ENCODE measurements around the gene PROK1. TPM values are rescaled to one million over a fixed set of nuclear protein-coding genes. Genes with fewer than 3 reads are reported as not detected.

PROK1 gene
- total and polyA plus RNA-seq, 2 experiments from 2014 or later: not detected

DNA sequence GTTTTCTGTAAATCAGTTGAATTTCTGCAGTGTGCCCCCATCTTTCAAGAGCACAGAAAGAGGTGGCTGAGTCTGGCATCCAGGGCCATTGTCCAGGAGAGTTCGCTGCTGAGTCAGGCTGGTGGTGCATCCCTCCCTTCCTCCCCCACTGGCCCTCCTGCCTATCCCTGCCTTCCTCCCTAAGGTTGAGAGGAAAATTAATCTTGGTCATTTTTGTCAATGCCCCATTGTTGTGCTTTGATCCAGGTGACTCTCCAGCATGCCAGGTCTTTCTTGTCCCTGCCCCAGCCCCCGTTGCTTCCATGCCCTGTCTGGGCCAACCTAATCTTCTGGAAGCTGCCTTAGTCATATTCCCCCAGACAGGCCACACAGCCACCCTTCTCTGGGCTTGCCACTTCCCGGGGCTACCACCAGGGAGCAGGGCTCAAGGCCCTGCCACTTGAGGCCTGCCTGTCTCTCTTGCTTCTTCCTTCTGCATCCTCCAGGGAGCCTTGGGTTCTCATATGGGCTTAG is 26.6 kb downstream of the PROK1 start (continued):
- TF ChIP-seq, protein P1, sequence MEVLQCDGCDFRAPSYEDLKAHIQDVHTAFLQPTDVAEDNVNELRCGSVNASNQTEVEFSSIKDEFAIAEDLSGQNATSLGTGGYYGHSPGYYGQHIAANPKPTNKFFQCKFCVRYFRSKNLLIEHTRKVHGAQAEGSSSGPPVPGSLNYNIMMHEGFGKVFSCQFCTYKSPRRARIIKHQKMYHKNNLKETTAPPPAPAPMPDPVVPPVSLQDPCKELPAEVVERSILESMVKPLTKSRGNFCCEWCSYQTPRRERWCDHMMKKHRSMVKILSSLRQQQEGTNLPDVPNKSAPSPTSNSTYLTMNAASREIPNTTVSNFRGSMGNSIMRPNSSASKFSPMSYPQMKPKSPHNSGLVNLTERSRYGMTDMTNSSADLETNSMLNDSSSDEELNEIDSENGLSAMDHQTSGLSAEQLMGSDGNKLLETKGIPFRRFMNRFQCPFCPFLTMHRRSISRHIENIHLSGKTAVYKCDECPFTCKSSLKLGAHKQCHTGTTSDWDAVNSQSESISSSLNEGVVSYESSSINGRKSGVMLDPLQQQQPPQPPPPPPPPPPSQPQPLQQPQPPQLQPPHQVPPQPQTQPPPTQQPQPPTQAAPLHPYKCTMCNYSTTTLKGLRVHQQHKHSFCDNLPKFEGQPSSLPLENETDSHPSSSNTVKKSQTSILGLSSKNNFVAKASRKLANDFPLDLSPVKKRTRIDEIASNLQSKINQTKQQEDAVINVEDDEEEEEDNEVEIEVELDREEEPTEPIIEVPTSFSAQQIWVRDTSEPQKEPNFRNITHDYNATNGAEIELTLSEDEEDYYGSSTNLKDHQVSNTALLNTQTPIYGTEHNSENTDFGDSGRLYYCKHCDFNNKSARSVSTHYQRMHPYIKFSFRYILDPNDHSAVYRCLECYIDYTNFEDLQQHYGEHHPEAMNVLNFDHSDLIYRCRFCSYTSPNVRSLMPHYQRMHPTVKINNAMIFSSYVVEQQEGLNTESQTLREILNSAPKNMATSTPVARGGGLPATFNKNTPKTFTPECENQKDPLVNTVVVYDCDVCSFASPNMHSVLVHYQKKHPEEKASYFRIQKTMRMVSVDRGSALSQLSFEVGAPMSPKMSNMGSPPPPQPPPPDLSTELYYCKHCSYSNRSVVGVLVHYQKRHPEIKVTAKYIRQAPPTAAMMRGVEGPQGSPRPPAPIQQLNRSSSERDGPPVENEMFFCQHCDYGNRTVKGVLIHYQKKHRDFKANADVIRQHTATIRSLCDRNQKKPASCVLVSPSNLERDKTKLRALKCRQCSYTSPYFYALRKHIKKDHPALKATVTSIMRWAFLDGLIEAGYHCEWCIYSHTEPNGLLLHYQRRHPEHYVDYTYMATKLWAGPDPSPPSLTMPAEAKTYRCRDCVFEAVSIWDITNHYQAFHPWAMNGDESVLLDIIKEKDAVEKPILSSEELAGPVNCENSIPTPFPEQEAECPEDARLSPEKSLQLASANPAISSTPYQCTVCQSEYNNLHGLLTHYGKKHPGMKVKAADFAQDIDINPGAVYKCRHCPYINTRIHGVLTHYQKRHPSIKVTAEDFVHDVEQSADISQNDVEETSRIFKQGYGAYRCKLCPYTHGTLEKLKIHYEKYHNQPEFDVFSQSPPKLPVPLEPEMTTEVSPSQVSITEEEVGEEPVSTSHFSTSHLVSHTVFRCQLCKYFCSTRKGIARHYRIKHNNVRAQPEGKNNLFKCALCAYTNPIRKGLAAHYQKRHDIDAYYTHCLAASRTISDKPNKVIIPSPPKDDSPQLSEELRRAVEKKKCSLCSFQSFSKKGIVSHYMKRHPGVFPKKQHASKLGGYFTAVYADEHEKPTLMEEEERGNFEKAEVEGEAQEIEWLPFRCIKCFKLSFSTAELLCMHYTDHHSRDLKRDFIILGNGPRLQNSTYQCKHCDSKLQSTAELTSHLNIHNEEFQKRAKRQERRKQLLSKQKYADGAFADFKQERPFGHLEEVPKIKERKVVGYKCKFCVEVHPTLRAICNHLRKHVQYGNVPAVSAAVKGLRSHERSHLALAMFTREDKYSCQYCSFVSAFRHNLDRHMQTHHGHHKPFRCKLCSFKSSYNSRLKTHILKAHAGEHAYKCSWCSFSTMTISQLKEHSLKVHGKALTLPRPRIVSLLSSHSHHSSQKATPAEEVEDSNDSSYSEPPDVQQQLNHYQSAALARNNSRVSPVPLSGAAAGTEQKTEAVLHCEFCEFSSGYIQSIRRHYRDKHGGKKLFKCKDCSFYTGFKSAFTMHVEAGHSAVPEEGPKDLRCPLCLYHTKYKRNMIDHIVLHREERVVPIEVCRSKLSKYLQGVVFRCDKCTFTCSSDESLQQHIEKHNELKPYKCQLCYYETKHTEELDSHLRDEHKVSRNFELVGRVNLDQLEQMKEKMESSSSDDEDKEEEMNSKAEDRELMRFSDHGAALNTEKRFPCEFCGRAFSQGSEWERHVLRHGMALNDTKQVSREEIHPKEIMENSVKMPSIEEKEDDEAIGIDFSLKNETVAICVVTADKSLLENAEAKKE (CRISPR knock-in tag; IDR thresholded peaks at IDR 0.05): no peak
- TF ChIP-seq, protein P2, sequence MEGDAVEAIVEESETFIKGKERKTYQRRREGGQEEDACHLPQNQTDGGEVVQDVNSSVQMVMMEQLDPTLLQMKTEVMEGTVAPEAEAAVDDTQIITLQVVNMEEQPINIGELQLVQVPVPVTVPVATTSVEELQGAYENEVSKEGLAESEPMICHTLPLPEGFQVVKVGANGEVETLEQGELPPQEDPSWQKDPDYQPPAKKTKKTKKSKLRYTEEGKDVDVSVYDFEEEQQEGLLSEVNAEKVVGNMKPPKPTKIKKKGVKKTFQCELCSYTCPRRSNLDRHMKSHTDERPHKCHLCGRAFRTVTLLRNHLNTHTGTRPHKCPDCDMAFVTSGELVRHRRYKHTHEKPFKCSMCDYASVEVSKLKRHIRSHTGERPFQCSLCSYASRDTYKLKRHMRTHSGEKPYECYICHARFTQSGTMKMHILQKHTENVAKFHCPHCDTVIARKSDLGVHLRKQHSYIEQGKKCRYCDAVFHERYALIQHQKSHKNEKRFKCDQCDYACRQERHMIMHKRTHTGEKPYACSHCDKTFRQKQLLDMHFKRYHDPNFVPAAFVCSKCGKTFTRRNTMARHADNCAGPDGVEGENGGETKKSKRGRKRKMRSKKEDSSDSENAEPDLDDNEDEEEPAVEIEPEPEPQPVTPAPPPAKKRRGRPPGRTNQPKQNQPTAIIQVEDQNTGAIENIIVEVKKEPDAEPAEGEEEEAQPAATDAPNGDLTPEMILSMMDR (conservative IDR thresholded peaks at IDR 0.05; ENCODE audit: low read depth in 2 of 2): peak; percentile 54 to 56
- no peak for TF ChIP-seq CREB1 (CRISPR knock-in tag; IDR thresholded peaks at IDR 0.05; ENCODE audit: low read depth)
- no peak for TF ChIP-seq ZNF331 (CRISPR knock-in tag; IDR thresholded peaks at IDR 0.05; ENCODE audit: low read depth)
- no peak for TF ChIP-seq NANOG (IDR thresholded peaks at IDR 0.05; ENCODE audit: borderline replicate concordance)

DNA sequence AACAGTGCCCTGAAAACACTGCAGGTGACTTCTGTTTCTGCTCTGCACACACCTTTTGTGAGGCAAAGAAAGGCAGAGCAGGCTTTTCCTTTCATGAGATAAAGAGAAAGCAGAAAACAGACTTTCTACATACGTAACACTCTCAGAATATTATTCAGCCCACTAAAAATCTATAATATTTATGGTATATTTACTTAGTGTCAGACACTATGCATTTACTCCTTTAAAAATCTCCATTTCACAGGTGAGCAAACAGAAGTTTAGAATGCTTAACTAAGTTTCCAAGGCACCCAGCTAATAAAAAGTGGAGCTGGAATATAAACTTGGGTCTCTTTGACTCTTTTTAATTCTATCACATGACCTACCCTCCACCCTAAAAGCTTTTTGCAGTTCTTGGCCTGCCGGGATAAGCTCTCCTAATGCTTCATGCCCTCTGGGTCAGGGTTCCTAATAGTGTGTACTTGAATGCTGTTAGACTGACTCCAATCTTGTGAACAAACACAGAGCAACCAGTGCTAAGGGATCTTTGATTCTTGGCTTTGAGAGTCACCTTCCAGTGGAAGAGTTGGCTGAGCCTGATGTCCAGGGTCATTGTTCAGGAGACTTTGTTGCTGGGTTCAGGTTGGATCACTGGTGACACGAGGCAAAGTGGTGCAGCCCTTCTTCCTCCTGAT is 27.2 kb downstream of the PROK1 start:
- Mint-ChIP-seq H3K4me1 (peaks cover 39% of the 10 kb centered on the region), H3K27me3 (ENCODE audit: insufficient read depth, low read depth, poor library complexity) (peaks cover 13% of the 10 kb centered on the region), H3K4me3 (no peak overlapping the region), H3K9me3 (no peaks in the 10 kb centered on the region), H3K36me3 (ENCODE audit: low read depth) (no peaks in the 10 kb centered on the region), H3K27ac (no peak overlapping the region)
- H3K4me2 ChIP-seq: no peak overlapping the region
- peaks cover 11% of the 10 kb centered on the region; the same call in 1 of the 2 replicates for H3K4me1 ChIP-seq (ENCODE audit: insufficient read depth)
- no peaks in the 10 kb centered on the region for H4K20me1 ChIP-seq (replicated peaks; ENCODE audit: insufficient read depth)
- no peaks in the 10 kb centered on the region for H3K9me2 ChIP-seq (ENCODE audit: insufficient read depth)
- no peak for TF ChIP-seq STAT1 (IDR thresholded peaks at IDR 0.05; ENCODE audit: unreplicated experiment)
- TF ChIP-seq, protein P3, sequence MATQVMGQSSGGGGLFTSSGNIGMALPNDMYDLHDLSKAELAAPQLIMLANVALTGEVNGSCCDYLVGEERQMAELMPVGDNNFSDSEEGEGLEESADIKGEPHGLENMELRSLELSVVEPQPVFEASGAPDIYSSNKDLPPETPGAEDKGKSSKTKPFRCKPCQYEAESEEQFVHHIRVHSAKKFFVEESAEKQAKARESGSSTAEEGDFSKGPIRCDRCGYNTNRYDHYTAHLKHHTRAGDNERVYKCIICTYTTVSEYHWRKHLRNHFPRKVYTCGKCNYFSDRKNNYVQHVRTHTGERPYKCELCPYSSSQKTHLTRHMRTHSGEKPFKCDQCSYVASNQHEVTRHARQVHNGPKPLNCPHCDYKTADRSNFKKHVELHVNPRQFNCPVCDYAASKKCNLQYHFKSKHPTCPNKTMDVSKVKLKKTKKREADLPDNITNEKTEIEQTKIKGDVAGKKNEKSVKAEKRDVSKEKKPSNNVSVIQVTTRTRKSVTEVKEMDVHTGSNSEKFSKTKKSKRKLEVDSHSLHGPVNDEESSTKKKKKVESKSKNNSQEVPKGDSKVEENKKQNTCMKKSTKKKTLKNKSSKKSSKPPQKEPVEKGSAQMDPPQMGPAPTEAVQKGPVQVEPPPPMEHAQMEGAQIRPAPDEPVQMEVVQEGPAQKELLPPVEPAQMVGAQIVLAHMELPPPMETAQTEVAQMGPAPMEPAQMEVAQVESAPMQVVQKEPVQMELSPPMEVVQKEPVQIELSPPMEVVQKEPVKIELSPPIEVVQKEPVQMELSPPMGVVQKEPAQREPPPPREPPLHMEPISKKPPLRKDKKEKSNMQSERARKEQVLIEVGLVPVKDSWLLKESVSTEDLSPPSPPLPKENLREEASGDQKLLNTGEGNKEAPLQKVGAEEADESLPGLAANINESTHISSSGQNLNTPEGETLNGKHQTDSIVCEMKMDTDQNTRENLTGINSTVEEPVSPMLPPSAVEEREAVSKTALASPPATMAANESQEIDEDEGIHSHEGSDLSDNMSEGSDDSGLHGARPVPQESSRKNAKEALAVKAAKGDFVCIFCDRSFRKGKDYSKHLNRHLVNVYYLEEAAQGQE (IDR thresholded peaks at IDR 0.05; ENCODE audit: unreplicated experiment): no peak
- TF ChIP-seq NANOG (IDR thresholded peaks at IDR 0.05; ENCODE audit: borderline replicate concordance): no peak
- TF ChIP-seq EZH2 (IDR thresholded peaks at IDR 0.05; ENCODE audit: low read depth, unreplicated experiment): no peak
- no peak for TF ChIP-seq ZNF331 (CRISPR knock-in tag; IDR thresholded peaks at IDR 0.05; ENCODE audit: low read depth)
- no peak for TF ChIP-seq JUNB (IDR thresholded peaks at IDR 0.05; ENCODE audit: unreplicated experiment)
- no peak for TF ChIP-seq ZNF114 (CRISPR knock-in tag; IDR thresholded peaks at IDR 0.05)
- no peak for TF ChIP-seq POLR2AphosphoS5 (IDR thresholded peaks at IDR 0.05; ENCODE audit: low read depth)
- no peaks in the 10 kb centered on the region for H3K79me2 ChIP-seq (replicated peaks; ENCODE audit: insufficient read depth)
- no peaks in the 10 kb centered on the region for H3K27me3 ChIP-seq (ENCODE audit: insufficient read depth)
- H3K27ac ChIP-seq (ENCODE audit: low read depth): no peak overlapping the region
- DNase-seq (ENCODE audit: low spot score): no peak
- H2AFZ ChIP-seq: no peak overlapping the region
- H3K36me3 ChIP-seq (ENCODE audit: insufficient read depth): no peaks in the 10 kb centered on the region
- no peak for ATAC-seq
- no peaks in the 10 kb centered on the region for H3F3A ChIP-seq (replicated peaks; ENCODE audit: low read depth)
- no peak overlapping the region for H3K4me3 ChIP-seq
